NK-92 (cell line): ENCODE results near the gene MXD1.
"Not testable (repeated sequence)": the region's sequence is repeated elsewhere in the genome, so short reads cannot be mapped to it uniquely, and the experiment has no call there.

ENCODE experiments used
- DNase-seq: peaks from one replicate; lab custom pipeline; 2025; ENCODE audit not compliant: unreplicated experiment; lab: John Stamatoyannopoulos, UW

MXD1 gene

DNA sequence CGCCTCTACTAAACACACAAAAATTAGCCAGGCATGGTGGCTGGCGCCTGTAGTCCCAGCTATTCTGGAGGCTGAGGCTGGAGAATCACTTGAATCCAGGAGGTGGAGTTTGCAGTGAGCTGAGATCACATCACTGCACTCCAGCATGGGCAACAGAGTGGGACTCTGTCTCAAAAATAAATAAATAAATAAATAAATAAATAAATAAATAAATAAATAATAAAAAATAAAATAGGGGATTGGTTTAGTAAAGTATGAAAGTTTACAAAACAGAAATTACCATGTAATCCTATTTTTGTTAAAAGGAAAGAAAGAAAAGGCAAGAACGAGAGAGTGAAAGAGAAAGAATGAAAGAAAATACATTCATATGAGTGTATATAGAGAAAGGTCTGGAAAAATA lies 35.8 kb downstream of the MXD1 start:
- DNase-seq: not testable (repeated sequence)

GRCh38 chr2:69952336-69953115 lies 37.6 kb downstream of the MXD1 start:
- DNase-seq: no peak

- no peak for DNase-seq
These were observed 39.2 kb downstream of the MXD1 start for GRCh38 chr2:69954084-69954483.

- no peak for DNase-seq
These were observed 40.1 kb downstream of the MXD1 start for GRCh38 chr2:69955029-69955428.

DNA sequence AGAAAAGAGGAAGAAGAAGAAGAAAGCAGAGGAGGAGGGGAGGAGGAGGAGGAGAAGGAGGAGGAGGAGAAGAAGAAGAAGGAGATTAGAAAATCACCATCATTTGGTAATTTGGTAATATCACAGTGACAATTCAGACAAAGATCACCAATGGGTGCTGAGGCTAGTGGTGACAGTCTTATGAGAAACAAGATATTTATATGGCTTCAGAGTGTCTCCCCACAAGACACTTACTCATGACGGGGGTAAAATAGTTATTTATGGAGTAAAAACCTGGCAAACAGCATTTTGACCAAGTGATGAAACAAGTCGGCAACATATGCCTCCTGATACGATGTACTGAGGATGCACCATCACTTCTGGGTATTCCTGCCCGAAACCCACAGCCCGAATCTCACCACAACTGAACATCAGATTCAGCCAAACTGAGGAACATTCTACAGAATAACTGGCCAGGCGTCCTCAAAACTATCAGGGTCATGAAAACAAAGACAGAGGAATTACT lies 41.6 kb downstream of the MXD1 start:
- DNase-seq: no peak

- no peak for DNase-seq
These were observed 43.1 kb downstream of the MXD1 start for GRCh38 chr2:69957965-69958364.

DNA sequence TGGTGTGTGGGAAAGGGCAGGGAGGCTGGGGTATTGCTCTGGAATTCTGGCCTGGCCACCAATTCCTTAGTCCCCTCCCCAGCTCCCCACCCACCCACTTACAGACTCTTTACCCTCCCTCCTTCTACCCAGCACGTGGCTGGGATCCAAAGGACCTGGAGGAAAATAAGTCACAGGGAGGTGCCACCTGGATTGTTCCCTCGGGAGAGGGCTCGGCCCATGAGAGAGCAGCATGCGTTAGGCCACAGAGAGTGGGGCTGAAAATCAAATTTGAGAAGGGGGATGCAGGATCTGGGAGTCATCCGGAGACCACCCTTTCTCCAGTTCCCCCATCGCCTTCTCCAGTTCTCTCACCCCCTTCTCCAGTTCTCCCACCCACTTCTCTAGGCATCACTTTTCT lies 43.6 kb downstream of the MXD1 start:
- DNase-seq: no peak

GRCh38 chr2:69959425-69959824 lies 44.5 kb downstream of the MXD1 start:
- no peak for DNase-seq

DNA sequence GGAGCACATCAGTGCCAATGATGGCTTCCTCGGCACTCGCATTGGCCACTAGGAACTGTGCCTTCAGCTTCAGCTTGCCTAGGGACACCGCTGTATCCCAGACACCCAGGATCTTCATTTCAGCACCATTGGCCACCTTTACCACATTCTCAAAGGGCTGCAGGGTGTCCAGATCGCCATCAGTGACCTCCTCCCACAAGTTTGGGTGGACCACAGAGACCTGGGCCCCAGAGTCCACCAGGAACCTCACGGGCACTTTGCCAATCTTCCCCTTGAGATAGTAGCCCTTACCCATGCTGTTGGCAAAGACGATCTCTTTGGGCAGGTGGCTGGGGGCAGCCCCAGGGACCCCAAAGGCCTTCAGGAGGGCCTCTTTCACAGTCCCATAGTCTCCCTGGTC lies 45.9 kb downstream of the MXD1 start:
- no peak for DNase-seq

DNA sequence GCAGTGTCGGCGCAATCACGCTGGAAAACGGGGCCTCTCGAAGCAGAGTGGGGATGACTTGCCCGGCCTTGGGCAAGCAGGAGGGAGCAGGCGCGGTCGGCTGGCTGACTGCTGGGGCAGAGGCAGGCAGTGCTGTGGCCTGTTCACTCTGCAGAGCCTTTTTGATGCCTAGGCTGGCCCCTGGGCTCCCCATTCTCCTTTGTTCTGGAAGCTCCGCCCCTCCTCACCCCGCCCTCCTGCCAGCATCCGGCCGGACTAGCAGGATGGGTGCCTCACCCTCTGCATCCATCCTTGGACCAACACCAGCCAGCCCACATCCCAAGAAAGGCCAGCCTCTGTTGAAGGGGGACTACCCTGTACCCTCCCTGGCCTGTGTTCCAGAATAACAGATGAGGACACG lies 46.6 kb downstream of the MXD1 start, which contains the start of gene ASPRV1:
ASPRV1 (minus strand) TSS at position 136 of the 400 bp plus-strand sequence. CDS start 195 bp downstream, outside the sequence.
- no peak for DNase-seq

DNA sequence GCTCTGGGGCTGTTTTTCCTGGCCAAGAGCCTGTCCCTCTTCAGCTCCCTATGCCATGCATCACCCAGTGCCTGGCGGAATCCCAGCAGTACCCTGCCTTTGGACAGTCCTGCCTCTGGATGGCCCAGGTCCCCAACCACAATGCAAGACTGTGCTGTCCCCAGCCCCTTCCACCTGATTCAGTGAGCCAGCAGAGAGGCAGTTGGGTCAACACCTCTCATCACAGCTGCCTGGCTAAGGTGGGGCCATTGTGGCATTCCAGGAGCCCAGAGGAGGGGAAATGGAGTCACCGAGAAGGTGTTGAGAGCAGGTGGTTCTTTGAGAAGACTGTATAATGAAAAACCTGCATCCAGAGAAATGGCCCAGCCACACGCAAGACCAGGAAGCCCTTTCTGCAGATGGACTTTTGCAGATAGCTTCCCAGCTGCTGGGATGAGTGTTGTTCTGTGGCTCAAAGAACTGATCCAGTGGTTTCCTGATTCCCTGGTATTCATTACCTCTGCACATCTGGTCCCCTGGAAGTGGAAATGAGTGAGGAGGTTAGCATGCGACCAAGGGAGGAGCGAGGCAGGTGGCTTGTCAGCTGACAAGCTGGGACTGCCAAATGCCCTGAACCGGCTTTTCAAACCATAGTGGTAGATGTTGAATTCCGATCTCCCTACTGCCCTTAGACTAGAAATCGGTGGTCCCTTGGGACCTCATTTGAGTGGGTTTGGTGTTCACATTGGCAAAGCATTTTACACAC lies 48.2 kb downstream of the MXD1 start:
- no peak for DNase-seq

DNA sequence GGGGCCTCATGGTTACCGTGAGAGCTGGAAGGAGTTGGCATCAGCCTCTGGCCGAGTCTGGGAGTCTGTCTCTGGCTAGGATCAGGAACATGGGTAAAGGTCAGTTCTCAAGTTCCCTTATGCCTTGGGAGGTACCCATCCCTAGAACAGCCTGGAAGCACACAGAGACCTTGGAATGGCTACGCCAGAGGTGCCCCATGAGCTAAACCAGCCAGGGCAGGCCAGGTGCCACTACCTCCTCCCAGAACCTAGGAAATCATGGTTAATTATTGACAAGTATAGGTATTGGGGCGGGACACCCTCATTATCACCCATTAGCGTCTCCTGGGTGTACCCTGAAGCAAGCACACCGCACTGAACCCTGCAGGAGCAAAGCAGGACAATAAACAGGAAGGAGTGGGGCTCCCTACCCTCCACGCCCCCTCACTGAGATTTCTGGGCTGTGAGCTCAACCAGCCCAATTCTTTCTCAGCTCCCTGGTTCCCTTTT lies 49.5 kb downstream of the MXD1 start:
- DNase-seq: no peak

DNA sequence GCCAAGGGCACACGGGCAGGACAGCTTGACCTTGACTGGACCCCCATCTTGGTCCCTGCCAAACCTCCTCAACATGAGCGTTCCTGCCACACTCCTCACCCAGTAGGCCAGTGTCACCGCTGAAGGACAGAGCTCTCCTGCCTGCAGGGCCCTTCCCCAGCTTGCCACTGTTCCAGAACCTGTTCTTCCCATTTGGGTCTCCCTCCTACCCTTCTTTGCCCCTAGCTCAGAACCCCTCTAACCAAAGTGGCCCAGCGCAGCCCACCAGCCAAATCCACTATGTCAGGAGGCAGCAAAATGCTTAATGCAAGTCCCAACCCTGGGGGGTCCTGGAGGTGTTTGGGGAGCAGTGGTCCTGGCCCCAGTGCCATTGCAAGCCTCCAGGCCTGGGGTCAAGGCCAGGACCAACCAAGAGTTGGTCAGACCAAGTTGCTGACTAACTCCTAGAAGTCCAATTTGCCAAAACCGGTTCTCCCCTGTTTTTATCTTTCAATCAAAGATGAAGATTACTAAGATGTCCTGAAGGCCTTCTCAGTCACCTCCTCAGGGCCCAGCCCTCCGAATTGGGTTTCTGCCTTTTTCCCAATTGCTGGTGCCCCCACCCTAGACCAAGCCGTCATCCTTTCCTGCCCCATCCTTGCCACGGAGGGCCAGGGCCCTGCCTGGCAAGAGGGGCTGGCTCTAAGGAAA lies 51.0 kb downstream of the MXD1 start:
- no peak for DNase-seq

DNA sequence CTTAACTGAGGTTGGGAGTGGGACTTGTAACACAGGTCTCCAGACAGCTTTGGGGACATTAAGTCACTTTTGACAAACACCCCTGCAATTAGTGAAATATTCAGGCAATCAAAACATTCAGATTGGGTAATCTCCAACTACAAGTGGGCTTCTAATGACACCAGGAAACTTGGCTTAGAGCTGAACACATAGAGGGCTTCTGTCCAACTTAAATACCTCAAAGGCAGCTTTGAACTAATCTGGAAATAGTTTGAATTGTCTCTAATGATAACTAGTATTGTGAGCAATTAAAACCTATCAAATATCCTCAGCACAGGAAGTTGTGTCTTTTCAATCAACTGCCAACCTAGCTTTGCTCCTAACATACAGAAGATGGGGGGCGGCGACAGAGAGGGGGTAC lies 51.6 kb downstream of the MXD1 start:
- no peak for DNase-seq

GRCh38 chr2:69968609-69969008 lies 53.7 kb downstream of the MXD1 start:
- DNase-seq: no peak

- no peak for DNase-seq
These were observed 54.4 kb downstream of the MXD1 start for GRCh38 chr2:69969126-69969983.

DNA sequence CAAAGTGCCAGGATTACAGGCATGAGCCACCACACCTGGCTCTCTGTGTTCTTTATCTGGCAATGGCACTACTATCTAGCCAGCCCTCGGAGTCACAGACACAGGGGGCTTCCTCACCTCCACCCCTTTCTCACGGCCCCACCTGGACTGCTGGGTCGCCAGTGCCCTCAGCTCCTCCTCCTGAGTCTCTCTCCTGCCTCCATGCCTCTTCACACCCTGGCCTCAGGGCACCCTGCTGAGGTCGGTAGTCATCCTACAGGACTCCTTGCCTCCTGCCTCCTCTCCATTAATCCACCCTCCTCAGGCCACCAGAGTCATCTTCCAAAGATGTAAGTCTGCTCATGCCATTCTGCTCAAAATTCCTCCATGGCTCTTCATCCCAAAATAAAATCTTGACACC lies 55.1 kb downstream of the MXD1 start:
- no peak for DNase-seq

DNA sequence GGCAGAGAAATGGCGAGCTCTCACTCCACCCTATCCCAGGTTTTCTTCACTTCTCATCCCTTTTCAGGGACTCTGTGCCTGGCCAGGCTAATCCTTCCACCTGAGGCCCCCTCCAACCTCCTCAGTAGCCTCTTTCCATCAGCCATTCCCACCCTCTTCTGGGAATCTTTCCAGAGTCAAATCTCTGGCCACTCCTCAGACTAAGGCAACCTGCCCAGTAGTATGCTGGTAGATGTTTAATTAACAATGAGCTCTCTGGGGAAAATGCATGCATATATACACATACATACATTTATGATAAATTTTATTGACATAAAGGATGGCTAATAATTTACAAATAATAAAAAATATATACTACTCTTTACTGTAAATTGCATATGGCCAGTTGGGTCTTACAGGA lies 57.9 kb downstream of the MXD1 start:
- no peak for DNase-seq

DNA sequence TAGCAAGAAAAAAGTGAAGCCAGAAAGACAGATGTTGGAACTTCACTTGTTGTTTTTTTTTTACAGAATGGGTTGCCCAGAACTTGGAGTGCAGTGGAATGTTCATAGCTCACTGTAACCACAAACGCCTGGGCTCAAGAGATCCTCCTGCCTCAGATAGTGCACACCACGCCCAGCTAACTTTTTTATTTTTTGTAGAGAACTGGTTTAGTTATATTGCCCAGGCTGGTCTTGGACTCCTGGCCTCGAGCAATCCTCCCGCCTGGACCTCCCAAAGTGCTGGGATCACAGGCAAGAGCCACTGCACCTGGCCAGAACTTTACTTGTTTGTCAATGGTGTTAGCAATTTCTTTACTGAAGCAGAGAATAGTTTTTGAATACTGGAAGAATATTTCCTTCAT lies 58.4 kb downstream of the MXD1 start:
- DNase-seq: no peak

- no peak for DNase-seq
These were observed 60.4 kb downstream of the MXD1 start for GRCh38 chr2:69975136-69975852.
